ENCODE results near the gene DIAPH1. TPM values are rescaled to one million over a fixed set of nuclear protein-coding genes. Genes with fewer than 3 reads are reported as not detected.
A peak's percentile ranks its signal among the peaks of the same experiment; 100 is the strongest.

The DIAPH1 gene
- total RNA-seq = 10 to 100 TPM; 35.2 to 62.3 (median 53.4) TPM

DNA sequence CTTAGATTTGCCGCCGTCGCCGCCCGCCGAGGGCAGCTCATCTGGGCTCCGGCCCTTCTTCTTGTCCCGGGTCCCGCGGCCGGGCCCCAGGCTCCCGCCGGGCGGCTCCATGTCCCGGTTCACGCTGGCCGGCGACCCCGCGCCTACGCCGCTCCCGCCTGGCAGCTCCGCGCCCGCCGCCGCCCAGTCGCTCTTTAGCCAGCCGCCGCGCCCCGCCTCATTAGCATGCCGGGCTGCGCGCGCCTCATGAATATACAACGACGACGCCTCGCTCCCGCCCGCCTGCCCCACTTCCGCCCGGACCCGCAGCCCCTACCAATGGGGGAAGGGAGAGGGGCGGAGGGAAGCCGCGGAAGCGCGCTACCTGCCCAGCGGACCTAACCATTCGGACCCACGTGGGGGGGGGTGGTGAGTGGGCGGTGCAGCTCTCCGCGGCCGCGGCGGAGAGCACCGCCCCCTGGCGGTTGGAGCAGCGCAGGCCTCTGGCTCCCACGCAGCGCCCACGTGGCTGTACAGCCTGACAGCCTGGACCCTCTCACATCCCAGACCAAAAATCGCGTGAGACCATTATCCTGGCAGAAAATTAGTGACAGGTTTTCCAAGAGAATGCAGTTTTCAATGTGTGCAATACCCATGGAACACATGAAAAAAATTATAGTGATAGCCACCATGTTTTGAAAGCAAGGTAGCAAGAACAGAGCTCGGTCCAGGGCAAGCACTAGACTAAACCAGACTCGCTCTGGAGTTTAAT is at the start of gene DIAPH1:
Gene DIAPH1, minus strand, starts transcription at position 197 of the 751 bp plus-strand sequence. Its CDS starts 86 bp downstream, at position 111.
- peaks cover 0 to 40% of the 10 kb centered on the region in 2 donors for H3K36me3 ChIP-seq
- TF ChIP-seq POLR2AphosphoS5 (IDR thresholded peaks at IDR 0.05) (peak; percentile 70), EP300 (IDR thresholded peaks at IDR 0.05) (no peak), CTCF (IDR thresholded peaks at IDR 0.05) (peak; percentile 97 to 100 (median 98)), POLR2A (IDR thresholded peaks at IDR 0.05) (peak; percentile 87 to 89)
- 6 to 21% methylated on average over 2 to 8 of the region's 70 CpGs for WGBS, 2 donors (ENCODE audit: low coverage in 1 of 2)
- peak; percentile 99 for ATAC-seq
- no peaks in the 10 kb centered on the region for H3K9me3 ChIP-seq
- H3K4me1 ChIP-seq = peaks cover 0 to 38% (median 4%) of the 10 kb centered on the region in 3 donors
- no peaks in the 10 kb centered on the region for H3K27me3 ChIP-seq
- peak within 1 kb of the TSS; percentile 77 to 96 (median 89) for H3K27ac ChIP-seq
- peak within 1 kb of the TSS; percentile 86 to 98 for H3K4me3 ChIP-seq

- TF ChIP-seq CTCF (IDR thresholded peaks at IDR 0.05) = no peak
- no peak for TF ChIP-seq POLR2A (IDR thresholded peaks at IDR 0.05)
- no peak for TF ChIP-seq EP300 (IDR thresholded peaks at IDR 0.05)
- TF ChIP-seq POLR2AphosphoS5 (IDR thresholded peaks at IDR 0.05) = no peak
- Histone ChIP-seq H3K27me3 (no peaks in the 10 kb centered on the region), H3K27ac (no peak overlapping the region), H3K4me1 (peaks cover 0 to 7% (median 0%) of the 10 kb centered on the region in 3 donors), H3K9me3 (no peaks in the 10 kb centered on the region), H3K4me3 (no peak overlapping the region), H3K36me3 (peaks cover 0 to 18% of the 10 kb centered on the region in 2 donors)
- ATAC-seq = no peak
- 81 to 88% methylated on average over 6 to 15 of the region's 18 CpGs for WGBS, 2 donors (ENCODE audit: low coverage in 1 of 2)
Observed at GRCh38 chr5:141665995-141666940, 47.5 kb upstream of the DIAPH1 start.

DNA sequence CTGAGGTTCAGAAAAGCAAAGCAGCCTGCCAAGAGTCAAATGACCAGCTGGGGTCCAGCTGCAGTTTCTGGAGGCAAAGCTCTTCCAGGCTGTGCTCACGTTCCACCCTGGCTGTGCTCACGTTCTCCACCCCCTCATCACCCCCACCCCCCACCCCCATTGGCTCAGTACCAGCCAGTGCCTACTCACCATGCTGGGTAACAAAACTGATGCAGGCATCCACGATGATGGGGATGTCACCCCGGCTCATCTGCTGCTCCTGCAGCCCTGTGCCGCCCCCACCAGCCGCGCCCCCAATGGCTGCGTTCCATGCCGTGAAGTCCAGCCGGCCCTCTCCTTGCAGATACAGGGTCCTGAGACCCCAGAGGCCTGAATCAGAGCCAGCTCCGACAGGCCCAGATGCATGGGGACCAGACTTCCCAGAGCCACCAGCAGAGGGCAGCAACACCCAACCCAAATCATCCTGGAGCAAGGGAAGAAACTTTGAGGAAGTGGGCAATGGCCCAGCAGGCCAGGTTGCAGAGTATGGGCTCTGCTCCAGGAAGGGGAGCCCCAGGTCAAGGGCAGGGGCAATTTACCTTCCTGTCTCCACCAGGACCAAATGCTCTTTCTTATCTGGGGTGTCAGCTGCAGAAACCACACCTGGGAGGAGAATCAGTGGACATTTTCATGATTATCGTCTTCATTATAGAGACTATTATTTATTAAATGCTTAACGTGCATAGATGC is 46.1 kb upstream of the DIAPH1 start:
- TF ChIP-seq POLR2AphosphoS5 (IDR thresholded peaks at IDR 0.05) (no peak), EP300 (IDR thresholded peaks at IDR 0.05) (no peak), CTCF (IDR thresholded peaks at IDR 0.05) (peak in 3 of 4 experiments; percentile 76 to 90 (median 77)), POLR2A (IDR thresholded peaks at IDR 0.05) (no peak)
- peaks cover 0 to 11% of the 10 kb centered on the region in 2 donors for H3K36me3 ChIP-seq

GRCh38 chr5:141663506-141663905 is 44.7 kb upstream of the DIAPH1 start:
- H3K27ac ChIP-seq = no peak overlapping the region
- ATAC-seq = no peak
- no peak overlapping the region for H3K4me3 ChIP-seq

More for the DNA sequence above, 46.1 kb upstream of the DIAPH1 start:
- H3K4me1 ChIP-seq = peaks cover 0 to 7% (median 0%) of the 10 kb centered on the region in 3 donors
- no peak overlapping the region for H3K4me3 ChIP-seq
- ATAC-seq = peak; percentile 76
- H3K9me3 ChIP-seq = no peaks in the 10 kb centered on the region
- H3K27me3 ChIP-seq = no peaks in the 10 kb centered on the region
- no peak overlapping the region for H3K27ac ChIP-seq
- 46 to 80% methylated on average over 1 to 3 of the region's 13 CpGs for WGBS, 2 donors (ENCODE audit: low coverage in 1 of 2)

More at GRCh38 chr5:141663506-141663905, 44.7 kb upstream of the DIAPH1 start:
- 82 to 91% methylated on average over 3 to 5 of the region's 8 CpGs for WGBS, 2 donors (ENCODE audit: low coverage in 1 of 2)
- Histone ChIP-seq H3K36me3 (peaks cover 0 to 24% of the 10 kb centered on the region in 2 donors), H3K27me3 (no peaks in the 10 kb centered on the region), H3K4me1 (peaks cover 0 to 7% (median 0%) of the 10 kb centered on the region in 3 donors), H3K9me3 (no peaks in the 10 kb centered on the region)
- TF ChIP-seq CTCF (IDR thresholded peaks at IDR 0.05) (no peak), POLR2A (IDR thresholded peaks at IDR 0.05) (no peak), POLR2AphosphoS5 (IDR thresholded peaks at IDR 0.05) (no peak)

All from gastroesophageal sphincter (tissue), 4 donors.